Upper lobe of right lung (tissue), 1 donor: ENCODE results near the gene MBD3. TPM values are rescaled to one million over a fixed set of nuclear protein-coding genes. Genes with fewer than 3 reads are reported as not detected.

Experiments
- ATAC-seq: fragments of 200-7000 bp; cut with Tn5 transposase; one replicate; pipeline ENCODE4 v1.9.1; 2020; ENCODE audit warnings: mild to moderate bottlenecking, moderate library complexity
- DNase-seq: peaks from one replicate; pipeline ENCODE4 v3.0.0-alpha.2; 2020
- H3K27ac ChIP-seq: fragments of 200-600 bp; one replicate; pipeline ENCODE4 v1.8.0; 2022
- H3K27me3 ChIP-seq: fragments of 200-600 bp; one replicate; pipeline ENCODE4 v1.8.0; 2022; ENCODE audit warnings: mild to moderate bottlenecking
- H3K36me3 ChIP-seq: fragments of 200-600 bp; one replicate; pipeline ENCODE4 v1.8.0; 2022
- H3K4me1 ChIP-seq: fragments of 200-600 bp; one replicate; pipeline ENCODE4 v1.8.0; 2022
- H3K4me3 ChIP-seq: fragments of 200-600 bp; one replicate; pipeline ENCODE4 v1.8.0; 2022; ENCODE audit warnings: mild to moderate bottlenecking
- H3K9me3 ChIP-seq: fragments of 200-600 bp; one replicate; pipeline ENCODE4 v1.8.0; 2022
- CTCF ChIP-seq: fragments of 200-600 bp; IDR thresholded peaks from one replicate; pipeline ENCODE4 v1.8.0; 2022; ENCODE audit warnings: antibody characterized with exemption
- intact Hi-C: fragments of 100-400 bp; cut with DNase I; formaldehyde crosslinking; loops from one replicate; pipeline ENCODE4 v1.11.0; 2022
- total RNA-seq: library from RNA; stranded (reverse); fragmentation: NEBNext Ultra II Directional; extraction: Animal tissue kit (Norgen Biotek cat#: 25700); gene quantifications from one replicate; pipeline ENCODE4 v1.2.1, GENCODE V29; 2021
- donor health status: DM: no; HTN: yes; CAD: no; lungs with severe emphysema.

MBD3 gene
- total RNA-seq, 1 donor from 2014 or later: 78.7 TPM

GRCh38 chr19:1524972-1525325 lies 67.7 kb downstream of the MBD3 start:
- H3K9me3 ChIP-seq: no peaks in the 10 kb centered on the region
- H3K27me3 ChIP-seq: peaks cover 55% of the 10 kb centered on the region
- H3K36me3 ChIP-seq: no peaks in the 10 kb centered on the region
- TF ChIP-seq CTCF: no peak
- no peaks in the 10 kb centered on the region for H3K4me1 ChIP-seq
- DNase-seq (no peak), ATAC-seq (no peak)
- intact Hi-C loops: no loop called here
- no peak overlapping the region for H3K27ac ChIP-seq
- no peak overlapping the region for H3K4me3 ChIP-seq

GRCh38 chr19:1524287-1524971 lies 68.2 kb downstream of the MBD3 start:
- DNase-seq (no peak), ATAC-seq (no peak)
- no peaks in the 10 kb centered on the region for H3K4me1 ChIP-seq
- H3K9me3 ChIP-seq: no peaks in the 10 kb centered on the region
- H3K36me3 ChIP-seq: no peaks in the 10 kb centered on the region
- peaks cover 53% of the 10 kb centered on the region for H3K27me3 ChIP-seq
- H3K4me3 ChIP-seq: no peak overlapping the region
- H3K27ac ChIP-seq: no peak overlapping the region
- TF ChIP-seq CTCF: no peak
- intact Hi-C loops: no loop called here

Other genes with a start within 250 kb of the MBD3 start
- gene NDUFS7, start 209.0 kb downstream of the MBD3 start, total RNA-seq: 78.2 TPM
- 7.1 TPM for gene GAMT, start 191.3 kb downstream of the MBD3 start, total RNA-seq
- 98.7 TPM for gene DAZAP1, start 185.3 kb downstream of the MBD3 start, total RNA-seq
- gene RPS15, start 154.5 kb downstream of the MBD3 start, total RNA-seq: 841 TPM
- 0.20 TPM for gene APC2, start 142.7 kb downstream of the MBD3 start, total RNA-seq
- gene C19orf25, start 113.7 kb downstream of the MBD3 start, total RNA-seq: 26.3 TPM
- gene PCSK4, start 102.5 kb downstream of the MBD3 start, total RNA-seq: 4.3 TPM
- gene REEP6, start 101.7 kb downstream of the MBD3 start, total RNA-seq: 1.2 TPM
- gene ADAMTSL5, start 79.8 kb downstream of the MBD3 start, total RNA-seq: 4.8 TPM
- gene PLK5, start 68.8 kb downstream of the MBD3 start, total RNA-seq: not detected
- 25.3 TPM for gene MEX3D, start 24.5 kb downstream of the MBD3 start, total RNA-seq
- 167 TPM for gene UQCR11, start 12.6 kb upstream of the MBD3 start, total RNA-seq
- gene TCF3, start 59.8 kb upstream of the MBD3 start, total RNA-seq: 43.2 TPM
- not detected for gene ONECUT3, start 160.6 kb upstream of the MBD3 start, total RNA-seq
- gene ATP8B3, start 219.4 kb upstream of the MBD3 start, total RNA-seq: 0.64 TPM